ENCODE measurements around the gene TRIO.

The TRIO gene

DNA sequence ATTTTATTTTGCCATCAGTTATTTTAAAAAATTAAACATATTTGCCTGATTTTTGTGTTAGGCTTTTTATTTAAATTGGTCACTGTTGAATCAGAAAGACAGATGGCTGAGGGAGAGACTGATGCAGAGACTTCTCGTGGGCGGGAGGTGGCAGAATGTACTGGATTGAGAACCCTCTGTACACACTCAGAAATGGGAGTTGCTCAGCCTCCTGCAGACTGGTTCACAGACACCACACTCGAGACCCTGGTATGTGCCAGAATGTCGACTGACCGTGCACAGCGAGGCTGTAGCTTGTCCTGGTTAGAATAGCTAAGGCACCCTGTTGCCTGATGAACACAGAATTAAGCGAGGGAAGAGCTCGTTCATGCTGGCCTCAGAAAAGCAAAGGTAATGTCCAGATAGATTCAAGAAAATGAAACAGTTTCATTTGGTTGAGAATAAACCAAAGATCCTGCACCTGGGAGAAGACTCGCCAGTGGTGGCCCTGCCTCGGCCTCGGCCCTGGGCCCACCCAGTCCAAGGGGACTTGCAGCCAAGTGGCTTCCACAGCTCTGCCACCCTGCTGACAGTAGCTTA lies 367.1 kb downstream of the TRIO start:
- DNase-seq (ENCODE audit: insufficient read length, low spot score) (no peak), FAIRE-seq (no peak)
- no peak for TF ChIP-seq POLR2A (IDR thresholded peaks at IDR 0.05; ENCODE audit: low read depth, low read length)

DNA sequence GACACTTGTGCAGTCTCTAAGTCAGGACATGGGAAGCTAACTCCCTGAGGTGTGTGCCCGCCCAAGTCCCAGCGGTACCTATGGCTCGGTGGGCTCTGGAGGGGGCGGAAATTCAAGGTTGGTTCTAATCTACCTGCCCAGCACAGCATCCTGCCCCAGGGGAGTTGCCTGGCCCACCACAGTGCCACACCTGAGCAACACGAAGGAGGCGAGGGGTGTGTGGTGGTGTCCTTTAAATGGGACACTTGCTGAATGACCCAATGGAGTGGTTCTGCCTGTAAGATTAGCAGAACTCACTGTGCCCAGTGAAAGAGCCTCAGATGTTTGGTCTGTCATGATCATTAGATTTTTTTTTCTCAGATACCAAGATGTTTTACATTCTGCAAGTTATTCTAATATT lies 367.7 kb downstream of the TRIO start:
- DNase-seq (ENCODE audit: insufficient read length, low spot score) (no peak), FAIRE-seq (no peak)
- no peak for TF ChIP-seq POLR2A (IDR thresholded peaks at IDR 0.05; ENCODE audit: low read depth, low read length)

DNA sequence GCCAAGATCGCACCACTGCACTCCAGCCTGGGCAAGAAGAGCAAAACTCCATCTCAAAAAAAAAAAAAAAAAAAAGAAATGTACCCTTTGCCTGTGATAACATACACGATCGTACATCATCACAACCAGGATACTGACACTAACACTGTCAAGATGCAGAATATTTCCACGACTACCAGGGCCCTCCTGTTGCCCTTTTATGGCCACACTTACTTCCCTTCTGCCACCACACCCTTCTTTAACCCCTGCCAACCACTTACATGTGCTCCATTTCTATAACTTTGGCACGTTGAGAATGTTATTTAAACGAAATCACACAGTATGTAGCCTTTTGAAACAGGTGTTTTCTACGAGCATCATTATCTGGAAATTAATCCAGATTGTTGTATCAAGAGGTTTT lies 369.4 kb downstream of the TRIO start:
- DNase-seq (ENCODE audit: insufficient read length, low spot score) (no peak), FAIRE-seq (no peak)
- TF ChIP-seq POLR2A (IDR thresholded peaks at IDR 0.05; ENCODE audit: low read depth, low read length), result no peak

DNA sequence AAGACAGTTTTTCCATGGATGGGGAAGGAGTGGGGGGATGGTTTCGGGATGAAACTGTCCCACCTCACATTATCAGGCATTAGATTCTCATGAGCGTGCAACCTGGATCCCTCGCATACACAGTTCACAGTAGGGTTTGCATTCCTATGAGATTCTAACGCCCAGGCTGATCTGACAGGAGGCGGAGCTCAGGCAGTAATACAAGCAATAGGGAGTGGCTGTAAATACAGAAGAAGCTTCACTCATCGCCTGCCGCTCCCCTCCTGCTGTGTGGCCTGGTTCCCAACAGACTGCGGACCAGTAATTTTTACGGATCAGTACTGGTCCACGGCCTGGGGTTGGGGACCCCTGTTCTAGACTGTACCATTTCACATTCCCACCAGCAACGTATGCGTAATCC lies 370.1 kb downstream of the TRIO start:
- FAIRE-seq, result no peak
- no peak for DNase-seq (ENCODE audit: insufficient read length, low spot score)
- no peak for TF ChIP-seq POLR2A (IDR thresholded peaks at IDR 0.05; ENCODE audit: low read depth, low read length)

DNA sequence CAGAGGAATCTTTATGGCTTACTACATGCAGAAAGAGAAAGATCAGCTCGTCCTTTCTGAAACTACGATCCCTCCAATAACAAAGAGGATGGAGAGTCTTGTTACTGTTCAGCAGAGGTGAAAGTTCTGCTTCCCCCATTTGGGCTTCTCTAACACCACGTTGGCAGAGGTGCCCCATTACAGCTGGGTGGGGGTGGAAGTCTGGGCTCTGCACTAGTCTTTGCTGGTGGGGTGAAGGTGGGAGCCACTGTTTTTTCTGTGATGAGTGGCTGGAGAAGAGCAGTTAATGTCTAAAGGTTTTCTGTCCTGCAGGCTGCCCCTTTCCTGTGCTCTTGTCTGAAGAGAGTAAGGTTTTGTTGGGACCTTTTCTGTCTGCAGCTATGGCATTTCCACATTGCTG lies 373.8 kb downstream of the TRIO start:
- FAIRE-seq, result no peak
- TF ChIP-seq POLR2A (IDR thresholded peaks at IDR 0.05; ENCODE audit: low read depth, low read length), result no peak
- DNase-seq (ENCODE audit: insufficient read length, low spot score), result no peak

DNA sequence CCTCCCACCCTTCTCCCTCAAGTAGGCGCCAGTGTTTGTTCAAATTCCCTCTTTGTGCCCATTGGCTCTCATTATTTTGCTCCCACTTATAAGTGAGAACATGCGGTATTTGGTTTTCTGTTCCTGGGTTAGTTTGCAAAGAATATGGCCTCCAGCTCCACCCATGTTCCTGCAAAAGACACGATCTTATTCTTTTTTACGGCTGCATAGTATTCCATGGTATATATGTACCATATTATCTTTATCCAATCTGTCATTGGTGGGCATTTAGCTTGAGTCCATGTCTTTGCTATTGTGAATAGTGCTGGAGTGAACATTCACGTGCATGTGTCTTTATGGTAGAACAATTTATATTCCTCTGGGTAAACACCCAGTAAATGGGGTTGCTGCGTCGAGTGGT lies 375.5 kb downstream of the TRIO start:
- FAIRE-seq, result no peak
- no peak for TF ChIP-seq POLR2A (IDR thresholded peaks at IDR 0.05; ENCODE audit: low read depth, low read length)
- DNase-seq (ENCODE audit: insufficient read length, low spot score), result no peak

DNA sequence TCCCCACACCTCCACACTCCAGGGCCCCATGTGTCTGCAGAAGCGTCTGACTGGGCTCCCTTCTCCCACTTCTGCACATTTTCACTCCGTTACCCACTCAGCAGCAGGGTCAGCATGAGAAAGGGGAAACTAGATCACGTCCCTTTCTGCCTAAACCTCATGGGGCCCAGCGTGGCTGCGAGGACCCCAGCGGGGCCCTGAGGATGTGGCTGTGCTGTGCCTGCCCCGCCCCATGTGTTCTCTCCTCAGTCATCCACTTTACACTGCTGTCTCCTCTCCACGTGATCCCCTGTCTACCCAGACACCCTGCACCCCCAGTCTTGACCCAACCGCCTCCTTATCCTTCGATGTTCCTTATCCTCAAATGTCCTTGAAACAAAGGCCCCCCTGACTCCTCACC lies 378.6 kb downstream of the TRIO start:
- no peak for TF ChIP-seq POLR2A (IDR thresholded peaks at IDR 0.05; ENCODE audit: low read depth, low read length)
- FAIRE-seq (no peak), DNase-seq (ENCODE audit: insufficient read length, low spot score) (no peak)

DNA sequence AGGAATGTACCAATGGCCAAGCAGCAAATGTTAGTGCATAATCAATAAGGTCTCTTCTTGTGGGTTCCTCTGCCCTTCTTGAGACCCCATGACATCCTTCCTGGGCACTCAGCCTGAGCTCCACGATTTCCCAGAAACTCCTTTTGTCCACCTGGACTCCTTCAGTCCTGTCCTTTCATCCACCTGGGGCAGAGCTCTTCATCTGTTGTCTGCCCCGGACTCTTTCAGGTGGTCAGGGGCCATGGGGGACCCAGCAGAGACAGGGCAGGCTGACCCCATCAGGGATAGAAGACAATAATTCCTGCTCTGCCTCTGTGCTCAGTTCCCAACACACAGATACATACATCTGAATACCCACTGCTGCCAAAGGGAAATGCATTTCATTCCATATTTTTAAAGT lies 379.6 kb downstream of the TRIO start:
- no peak for TF ChIP-seq POLR2A (IDR thresholded peaks at IDR 0.05; ENCODE audit: low read depth, low read length)
- FAIRE-seq (no peak), DNase-seq (ENCODE audit: insufficient read length, low spot score) (no peak)

DNA sequence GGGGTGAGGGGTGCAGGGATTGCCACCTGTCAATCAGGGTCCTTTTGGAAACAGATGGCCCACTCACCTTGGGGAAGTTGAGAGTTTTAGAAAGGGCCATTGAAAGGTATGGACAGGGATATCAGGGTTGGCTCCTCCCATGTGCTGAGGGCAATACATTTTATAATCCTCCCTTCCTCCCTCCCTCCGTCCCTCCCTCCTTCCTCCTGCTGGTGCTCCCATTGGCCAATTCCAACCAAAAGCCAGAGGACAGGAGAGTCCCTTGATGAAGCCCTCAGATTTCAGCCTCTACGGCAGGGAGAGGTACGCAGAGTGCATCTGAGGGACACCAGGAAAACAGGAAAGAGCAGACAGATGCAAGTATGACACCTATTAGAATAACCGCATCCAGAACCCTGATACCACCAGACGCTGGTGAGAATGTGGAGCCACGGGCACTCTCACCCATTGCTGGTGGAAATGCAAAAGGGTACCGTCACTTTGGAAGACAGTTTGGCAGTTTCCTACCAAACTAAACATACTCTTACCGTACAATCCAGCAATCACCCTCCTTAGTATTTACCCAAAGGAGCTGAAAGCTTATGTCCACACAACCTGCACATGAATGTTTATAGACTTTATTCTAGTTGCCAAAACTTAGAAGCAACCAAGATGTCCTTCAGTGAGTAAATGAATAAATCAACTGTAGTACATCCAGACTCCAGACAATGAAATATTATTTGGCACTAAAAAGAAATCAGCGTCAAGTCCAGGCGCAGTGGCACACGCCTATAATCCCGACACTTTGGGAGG lies 380.3 kb downstream of the TRIO start:
- no peak for TF ChIP-seq POLR2A (IDR thresholded peaks at IDR 0.05; ENCODE audit: low read depth, low read length)
- DNase-seq (ENCODE audit: insufficient read length, low spot score) (no peak), FAIRE-seq (no peak)

DNA sequence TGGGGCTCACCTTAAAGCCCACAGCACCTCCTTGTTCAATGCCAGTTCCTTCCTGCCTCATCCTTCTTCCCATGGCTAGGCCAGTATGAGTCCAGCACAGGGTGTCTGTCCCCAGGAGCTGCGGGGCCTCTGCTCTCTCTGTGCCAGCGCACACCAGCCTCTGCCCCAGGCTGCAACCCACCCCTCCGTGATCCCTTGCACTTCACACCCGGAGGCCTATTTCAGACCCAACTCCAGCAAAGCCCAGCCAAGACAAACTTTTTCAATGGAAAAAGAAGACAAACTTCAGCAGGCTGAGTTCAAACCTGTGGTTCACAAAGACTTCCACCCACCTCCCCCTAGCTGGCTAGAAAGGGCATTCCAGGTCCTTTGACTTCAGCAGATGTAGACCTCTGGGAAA lies 382.3 kb downstream of the TRIO start:
- TF ChIP-seq POLR2A (IDR thresholded peaks at IDR 0.05; ENCODE audit: low read depth, low read length), result no peak
- FAIRE-seq (no peak), DNase-seq (ENCODE audit: insufficient read length, low spot score) (no peak)

DNA sequence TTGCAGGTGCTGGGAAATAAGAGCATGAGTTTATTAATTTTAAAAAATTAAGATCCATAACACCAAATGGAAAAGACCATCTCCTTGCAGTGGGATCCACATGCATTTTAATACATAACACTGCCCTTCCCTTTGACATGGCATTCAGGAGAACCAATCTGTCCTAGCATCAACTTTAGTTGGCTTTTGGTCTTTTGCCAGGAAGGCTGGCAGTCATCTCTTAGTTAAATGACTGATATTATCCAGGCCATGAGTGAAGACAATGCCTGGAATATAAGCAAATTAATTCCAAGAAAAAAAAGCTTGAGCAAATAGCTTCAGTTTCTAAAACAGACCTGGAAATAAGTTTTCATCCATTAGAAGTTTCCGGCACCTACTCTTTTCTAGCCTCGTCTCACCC lies 383.4 kb downstream of the TRIO start:
- FAIRE-seq (no peak), DNase-seq (ENCODE audit: insufficient read length, low spot score) (no peak)
- no peak for TF ChIP-seq POLR2A (IDR thresholded peaks at IDR 0.05; ENCODE audit: low read depth, low read length)

DNA sequence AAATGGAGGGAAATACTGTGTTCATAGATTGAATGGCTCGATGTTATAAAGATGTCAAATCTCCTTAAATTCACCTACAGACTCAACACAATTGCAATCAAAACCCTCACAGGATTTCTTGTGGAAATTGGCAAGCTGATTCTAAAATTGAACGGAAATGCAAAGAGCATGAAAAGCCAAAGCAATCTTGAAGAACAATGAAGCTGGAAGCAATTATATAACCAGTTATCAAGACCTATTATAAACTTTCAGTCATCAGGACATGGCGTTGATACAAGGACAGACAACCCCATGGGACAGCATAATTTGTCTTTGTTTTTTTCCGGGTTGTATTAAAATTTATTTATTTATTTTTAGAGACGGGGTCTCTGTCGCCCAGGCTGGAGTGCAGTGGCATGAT lies 385.0 kb downstream of the TRIO start:
- DNase-seq (ENCODE audit: insufficient read length, low spot score) (no peak), FAIRE-seq (no peak)
- no peak for TF ChIP-seq POLR2A (IDR thresholded peaks at IDR 0.05; ENCODE audit: low read depth, low read length)

DNA sequence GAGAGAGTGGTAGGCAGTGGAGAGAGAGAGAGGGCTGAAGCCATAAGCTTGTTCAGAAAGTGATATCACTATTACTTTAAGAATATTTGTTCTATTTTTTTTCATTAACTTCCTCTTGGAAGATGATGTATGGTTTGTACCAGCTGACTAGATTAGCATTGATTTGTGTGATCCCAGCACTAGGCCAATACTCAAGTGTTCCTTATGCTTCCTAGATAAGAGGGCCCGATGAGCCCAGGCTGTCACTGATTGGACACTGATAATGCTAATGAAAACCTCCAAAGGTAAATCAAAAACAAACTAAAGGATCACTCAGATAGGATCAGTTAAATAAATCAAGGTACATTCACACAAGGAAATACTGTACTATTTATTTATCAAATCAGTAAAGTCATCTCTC lies 385.8 kb downstream of the TRIO start:
- TF ChIP-seq POLR2A (IDR thresholded peaks at IDR 0.05; ENCODE audit: low read depth, low read length), result no peak
- DNase-seq (ENCODE audit: insufficient read length, low spot score) (no peak), FAIRE-seq (no peak)

DNA sequence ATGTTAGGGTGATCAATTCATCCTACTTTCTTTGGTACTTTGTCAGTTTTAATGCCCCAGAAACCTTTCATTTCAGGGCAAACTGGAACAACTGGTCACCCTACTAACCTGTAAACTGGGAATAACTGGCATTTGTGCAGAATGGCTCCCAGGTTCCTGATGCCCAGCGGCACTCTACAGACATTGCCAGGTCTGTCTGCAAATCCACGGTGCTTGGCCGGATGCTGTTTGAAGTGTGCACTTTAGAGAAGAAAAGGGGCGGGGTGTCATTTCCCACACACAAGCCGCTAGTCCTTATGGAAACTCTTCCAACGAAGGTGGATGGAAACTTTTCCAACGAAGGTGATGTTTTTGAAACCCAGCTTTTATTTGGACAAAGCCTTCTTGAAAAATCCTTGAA lies 388.5 kb downstream of the TRIO start:
- TF ChIP-seq POLR2A (IDR thresholded peaks at IDR 0.05; ENCODE audit: low read depth, low read length), result no peak
- no peak for FAIRE-seq
- no peak for DNase-seq (ENCODE audit: insufficient read length, low spot score)

DNA sequence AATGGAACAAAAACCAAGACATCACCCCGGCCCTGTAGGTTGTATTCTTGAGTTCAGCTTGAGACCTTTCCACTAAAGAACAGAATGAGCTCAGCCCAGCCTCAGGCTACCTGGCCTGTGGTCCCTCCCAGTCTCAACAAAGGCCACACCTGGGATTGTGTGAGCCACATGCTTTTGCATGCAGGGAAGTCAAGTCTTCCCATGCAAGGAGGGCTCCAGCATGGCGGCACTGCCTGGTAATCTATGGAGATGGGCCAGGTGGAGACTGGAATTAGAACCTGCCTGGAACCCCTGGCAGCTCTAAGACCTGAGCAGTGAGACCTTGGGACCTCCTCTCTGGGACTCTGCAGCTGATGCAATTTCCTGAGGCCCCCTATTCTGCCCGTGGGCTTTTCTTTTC lies 389.0 kb downstream of the TRIO start:
- no peak for DNase-seq (ENCODE audit: insufficient read length, low spot score)
- FAIRE-seq, result no peak
- TF ChIP-seq POLR2A (IDR thresholded peaks at IDR 0.05; ENCODE audit: low read depth, low read length), result no peak
